Loucy (cell line): ENCODE data around the gene IGSF6.
"Not testable (repeated sequence)": the region's sequence is repeated elsewhere in the genome, so short reads cannot be mapped to it uniquely, and the experiment has no call there.

Experiments used
- CTCF ChIP-seq: fragments of 200-600 bp; sonication (generic); conservative IDR thresholded peaks from 2 replicates; pipeline ENCODE4 v1.5.1; 2014; ENCODE audit warnings: mild to moderate bottlenecking, antibody characterized with exemption, low read length
- EZH2phosphoT487 ChIP-seq: fragments of 200-600 bp; IDR thresholded peaks from 2 replicates; pipeline ENCODE4 v1.6.1; 2018; ENCODE audit warnings: antibody characterized with exemption, mild to moderate bottlenecking, moderate library complexity, borderline replicate concordance

GRCh38 chr16:21680714-21681113 lies 28.3 kb upstream of the IGSF6 start:
- not testable (repeated sequence) for TF ChIP-seq CTCF, EZH2phosphoT487
